ENCODE results near the gene ZNF474.

DNA sequence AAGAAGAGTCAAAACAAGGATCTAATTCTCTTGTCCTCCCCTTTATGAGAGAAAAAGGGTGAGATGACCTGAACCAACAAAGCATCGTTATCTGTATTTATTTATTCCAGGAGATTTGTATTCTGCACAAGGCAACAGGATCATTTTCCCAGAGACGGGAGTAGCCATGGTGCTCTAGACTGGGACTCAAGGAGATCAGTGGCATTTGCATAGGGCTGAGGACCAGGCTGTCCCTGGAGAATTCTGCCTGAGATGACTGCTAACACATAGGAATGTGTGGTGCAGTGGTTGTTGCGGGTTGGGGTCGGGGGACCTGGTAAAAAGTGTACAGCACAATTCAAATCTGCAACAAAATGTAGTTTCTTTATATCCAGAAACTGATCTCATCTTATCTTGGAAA is 22.3 kb upstream of the ZNF474 start:
- TF ChIP-seq, protein P1, sequence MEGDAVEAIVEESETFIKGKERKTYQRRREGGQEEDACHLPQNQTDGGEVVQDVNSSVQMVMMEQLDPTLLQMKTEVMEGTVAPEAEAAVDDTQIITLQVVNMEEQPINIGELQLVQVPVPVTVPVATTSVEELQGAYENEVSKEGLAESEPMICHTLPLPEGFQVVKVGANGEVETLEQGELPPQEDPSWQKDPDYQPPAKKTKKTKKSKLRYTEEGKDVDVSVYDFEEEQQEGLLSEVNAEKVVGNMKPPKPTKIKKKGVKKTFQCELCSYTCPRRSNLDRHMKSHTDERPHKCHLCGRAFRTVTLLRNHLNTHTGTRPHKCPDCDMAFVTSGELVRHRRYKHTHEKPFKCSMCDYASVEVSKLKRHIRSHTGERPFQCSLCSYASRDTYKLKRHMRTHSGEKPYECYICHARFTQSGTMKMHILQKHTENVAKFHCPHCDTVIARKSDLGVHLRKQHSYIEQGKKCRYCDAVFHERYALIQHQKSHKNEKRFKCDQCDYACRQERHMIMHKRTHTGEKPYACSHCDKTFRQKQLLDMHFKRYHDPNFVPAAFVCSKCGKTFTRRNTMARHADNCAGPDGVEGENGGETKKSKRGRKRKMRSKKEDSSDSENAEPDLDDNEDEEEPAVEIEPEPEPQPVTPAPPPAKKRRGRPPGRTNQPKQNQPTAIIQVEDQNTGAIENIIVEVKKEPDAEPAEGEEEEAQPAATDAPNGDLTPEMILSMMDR (IDR thresholded peaks at IDR 0.05) = no peak
- TF ChIP-seq POLR2A (IDR thresholded peaks at IDR 0.05) (no peak), POLR2AphosphoS5 (IDR thresholded peaks at IDR 0.05) (no peak), EP300 (IDR thresholded peaks at IDR 0.05) (no peak)
